ENCODE results near the gene ZFAND5.

Gene ZFAND5, protein sequence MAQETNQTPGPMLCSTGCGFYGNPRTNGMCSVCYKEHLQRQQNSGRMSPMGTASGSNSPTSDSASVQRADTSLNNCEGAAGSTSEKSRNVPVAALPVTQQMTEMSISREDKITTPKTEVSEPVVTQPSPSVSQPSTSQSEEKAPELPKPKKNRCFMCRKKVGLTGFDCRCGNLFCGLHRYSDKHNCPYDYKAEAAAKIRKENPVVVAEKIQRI

DNA sequence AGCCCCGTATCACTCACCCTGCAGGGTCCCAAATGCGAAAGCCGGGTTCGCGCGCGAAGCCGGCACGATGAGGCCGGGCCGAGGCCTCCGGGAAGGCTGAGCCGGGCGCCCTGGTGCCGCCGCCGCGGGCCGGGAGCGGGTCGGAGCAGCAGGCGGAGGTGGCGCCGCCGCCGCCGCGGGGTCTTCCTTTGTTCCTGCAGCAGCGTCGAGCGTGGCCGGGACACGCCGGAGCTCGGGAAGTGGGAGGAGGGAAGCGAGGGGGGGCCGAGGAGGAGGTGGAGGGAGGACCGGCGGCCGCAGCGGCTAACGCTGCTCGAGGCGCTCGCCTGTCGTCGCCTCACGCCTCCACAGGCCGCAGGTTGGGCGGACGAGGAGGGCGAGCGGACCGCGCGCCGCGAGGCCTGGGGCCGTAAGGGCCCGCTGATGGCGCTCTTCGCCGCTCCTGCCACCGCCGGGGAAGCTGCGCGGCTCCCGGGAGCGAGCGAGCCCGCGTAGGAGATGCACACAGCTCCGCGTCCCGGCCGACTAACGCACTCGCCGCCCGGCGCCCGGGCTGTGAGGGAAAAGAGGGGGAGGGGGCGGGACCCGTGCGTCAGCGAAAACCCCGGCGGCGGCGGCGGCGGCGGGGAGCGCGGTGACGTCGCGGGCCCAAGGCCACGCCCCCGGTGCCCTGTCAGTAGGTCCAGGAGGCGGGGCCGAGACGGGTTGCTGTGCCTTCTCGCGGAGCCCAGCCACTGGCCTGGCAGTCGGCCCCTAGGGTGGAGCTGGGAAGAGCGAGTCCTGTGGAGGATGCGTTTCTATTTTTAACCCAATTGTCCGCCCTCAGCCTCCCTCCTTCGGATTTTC, at the start of gene ZFAND5:
ZFAND5 (minus strand) TSS at position 530 of the 846 bp plus-strand sequence. CDS start 4,430 bp downstream, outside the sequence.
- peak; percentile 95 to 96 for DNase-seq

DNA sequence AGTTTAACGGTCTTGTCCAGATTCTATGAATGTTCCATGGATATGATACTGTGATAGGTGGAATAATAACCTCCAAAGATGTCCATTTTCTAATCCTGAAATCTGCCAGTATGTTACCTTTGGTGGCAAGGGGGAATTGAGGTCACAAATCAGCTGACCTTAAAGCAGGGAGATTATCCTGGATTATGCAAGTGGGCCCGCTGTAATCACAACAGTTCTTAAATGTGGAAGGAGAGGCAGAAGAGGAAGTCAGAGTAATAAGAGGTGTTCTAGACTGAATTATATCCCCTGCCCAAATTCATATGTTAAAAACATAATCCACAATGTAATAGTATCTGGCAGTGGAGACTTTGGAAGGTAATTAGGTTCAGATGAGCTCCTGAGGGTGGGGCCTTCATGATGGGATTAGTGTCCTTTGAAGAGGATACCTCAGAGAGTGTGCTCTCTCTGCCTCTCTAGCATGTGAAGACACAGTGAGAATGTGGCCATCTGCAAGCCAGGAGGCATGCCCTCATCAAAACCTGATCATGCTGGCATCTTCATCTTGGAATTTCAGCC, 47.6 kb upstream of the ZFAND5 start:
- DNase-seq, result no peak

DNA sequence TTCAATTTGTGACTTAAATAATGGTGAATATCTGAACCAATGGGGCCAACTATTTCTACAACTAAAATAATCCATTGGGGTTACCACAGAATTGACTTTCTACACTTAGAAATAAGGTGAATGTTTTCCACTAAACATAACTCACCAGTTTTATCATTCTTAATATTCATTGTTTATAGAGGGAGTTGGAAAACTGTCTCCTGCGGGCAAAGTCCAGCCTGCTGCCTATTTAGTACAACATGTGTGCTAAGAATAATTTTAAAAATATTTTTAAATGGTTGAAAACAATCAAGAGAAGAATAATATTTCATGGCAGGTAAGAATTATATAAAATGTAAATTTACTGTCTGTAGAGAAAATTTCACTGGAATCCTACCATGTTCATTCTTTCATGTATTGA, 45.2 kb upstream of the ZFAND5 start:
- no peak for DNase-seq

DNA sequence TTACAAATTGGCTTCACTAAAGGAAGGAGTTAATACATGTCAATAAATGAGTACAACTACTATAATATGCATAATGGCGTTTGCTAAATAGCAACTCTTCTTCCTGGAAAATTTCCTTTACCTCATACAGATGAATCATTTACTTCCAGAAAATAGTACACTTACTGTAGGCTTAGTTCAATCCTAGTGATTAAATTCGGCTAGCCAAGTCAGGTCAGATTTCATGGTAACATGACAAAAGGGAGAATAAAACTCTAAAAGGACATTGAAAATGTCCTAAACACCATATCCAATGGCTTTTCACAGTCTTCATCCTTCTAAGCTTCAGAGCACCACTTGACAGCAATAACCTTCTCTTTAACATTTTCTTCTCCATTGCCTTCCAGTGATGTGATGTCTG, 42.1 kb upstream of the ZFAND5 start:
- no peak for DNase-seq

DNA sequence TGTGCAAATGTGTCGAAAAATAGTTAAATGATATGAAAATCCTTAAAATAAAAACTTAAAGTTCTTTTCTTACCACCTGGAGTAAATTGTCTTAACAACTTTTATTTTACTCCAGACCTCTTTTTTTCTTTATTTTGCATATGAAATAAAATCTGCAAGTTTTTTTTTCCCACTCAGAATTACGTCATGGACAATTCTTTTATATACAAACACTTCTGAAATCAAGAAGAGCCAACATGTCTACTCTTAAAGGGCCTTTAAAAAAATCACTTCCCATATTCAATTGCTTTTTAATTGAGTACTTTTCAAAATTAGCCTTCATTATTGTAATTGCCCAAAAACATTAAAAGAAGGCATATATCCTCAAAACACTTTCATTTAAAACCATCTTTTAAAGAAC, 37.7 kb upstream of the ZFAND5 start:
- no peak for DNase-seq

DNA sequence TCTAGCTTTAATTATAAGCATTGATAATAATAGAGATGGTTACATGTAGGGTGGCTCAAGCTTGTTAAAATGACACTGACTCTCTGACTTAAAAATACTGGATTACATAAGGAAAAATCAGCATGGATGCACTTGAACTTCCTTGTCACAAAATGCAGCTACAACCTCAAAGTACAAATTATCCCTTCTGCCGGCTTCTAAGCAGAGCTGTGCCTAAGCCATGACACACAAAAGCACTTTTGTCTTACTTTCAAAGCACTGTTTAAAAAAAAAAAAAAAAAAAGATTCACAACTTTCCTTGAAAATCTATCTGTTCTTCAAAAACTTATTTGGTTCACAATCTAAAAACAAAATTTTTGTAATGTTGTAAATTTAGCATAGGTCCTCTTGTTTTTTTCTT, 36.4 kb upstream of the ZFAND5 start:
- no peak for DNase-seq

DNA sequence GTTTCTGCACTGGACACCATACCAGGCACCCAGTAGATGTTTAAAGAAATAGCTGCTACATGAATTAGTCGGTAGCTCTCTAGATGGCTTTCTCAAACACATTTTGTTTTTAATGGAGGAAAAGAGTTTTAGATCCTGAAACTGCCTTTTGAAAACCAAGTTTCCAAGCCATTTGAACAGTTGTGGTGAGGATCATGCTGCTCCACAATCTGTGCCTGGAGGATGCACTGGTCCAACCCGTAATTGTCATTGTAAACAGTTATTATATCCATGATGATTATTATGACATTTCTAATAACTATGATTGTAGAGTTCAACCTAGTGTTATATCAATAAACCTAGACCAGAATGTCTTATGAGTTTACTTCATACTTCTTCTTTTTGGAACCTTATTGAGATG, 35.9 kb upstream of the ZFAND5 start:
- no peak for DNase-seq

DNA sequence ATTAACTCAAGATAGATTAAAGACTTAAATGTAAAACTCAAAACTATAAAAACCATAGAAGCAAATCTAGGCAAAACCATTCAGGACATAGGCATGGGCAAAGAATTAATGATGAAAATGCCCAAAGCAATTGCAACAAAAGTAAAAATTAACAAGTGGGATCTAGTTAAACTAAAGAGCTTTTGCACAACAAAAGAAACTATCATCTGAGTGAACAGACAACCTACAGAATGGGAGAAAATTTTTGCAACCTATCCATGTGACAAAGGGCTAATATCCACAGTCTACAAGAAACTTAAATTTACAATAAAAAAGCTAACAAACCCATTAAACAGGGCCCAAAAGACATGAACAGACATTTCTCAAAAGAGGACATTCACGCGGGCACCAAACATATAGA, 34.4 kb upstream of the ZFAND5 start:
- DNase-seq, result no peak

DNA sequence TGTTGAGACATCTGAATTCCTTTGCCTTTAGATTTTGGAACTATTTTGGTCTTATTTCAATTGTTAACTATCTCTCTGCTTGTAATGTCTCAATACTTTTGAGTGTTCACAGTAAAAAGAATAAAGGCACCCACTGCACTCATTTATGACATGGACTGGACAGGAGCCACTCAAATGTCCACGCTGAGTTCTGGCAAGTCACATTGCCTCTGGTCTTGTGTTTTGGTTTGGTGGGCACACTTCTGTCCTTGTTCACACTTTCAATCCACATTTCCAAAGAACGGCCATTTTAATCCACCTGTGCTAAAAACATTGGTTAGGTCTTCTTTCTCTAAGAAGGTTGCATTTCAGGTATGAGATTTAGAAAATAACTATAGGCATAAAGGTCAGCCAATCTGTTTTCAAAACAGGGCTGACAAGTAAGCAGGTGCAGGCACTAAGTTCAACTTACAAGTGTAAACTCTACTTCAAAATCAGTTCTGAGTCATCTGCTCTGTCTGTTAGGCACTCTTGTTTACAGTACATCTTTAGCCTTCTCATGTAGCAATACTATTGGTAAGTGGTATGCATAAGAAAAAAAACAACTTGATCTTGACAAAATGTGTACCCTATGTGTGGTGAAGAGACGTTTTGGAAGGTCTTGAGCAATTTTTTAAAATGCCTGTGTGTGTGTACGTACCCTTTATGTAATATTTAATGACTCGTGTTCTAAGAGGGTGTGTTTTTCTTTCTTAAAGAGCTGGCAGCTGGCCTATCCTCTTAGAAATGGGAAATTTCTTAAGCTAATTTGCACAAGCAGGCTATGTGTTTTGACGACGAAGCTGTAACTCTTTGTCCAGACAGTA, 31.5 kb upstream of the ZFAND5 start:
- DNase-seq, result no peak

DNA sequence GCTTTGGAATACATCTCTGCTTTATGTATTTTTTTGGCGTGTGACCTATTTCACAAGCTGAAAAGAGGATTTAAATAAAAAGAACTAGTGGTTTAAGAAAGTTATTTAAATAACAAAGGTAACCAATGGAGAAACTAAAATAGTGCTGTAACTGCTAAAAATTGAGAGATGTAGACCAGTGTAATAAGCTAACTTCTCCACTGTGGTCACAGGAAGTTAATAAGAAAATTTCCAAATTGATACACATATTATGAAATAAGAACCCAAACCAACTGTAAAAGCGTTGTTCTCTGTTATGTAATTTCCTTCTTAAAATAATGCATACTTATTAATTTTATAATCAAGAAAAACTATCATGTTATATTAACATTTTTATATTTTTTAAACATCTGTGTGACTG, 29.1 kb upstream of the ZFAND5 start:
- DNase-seq, result no peak

DNA sequence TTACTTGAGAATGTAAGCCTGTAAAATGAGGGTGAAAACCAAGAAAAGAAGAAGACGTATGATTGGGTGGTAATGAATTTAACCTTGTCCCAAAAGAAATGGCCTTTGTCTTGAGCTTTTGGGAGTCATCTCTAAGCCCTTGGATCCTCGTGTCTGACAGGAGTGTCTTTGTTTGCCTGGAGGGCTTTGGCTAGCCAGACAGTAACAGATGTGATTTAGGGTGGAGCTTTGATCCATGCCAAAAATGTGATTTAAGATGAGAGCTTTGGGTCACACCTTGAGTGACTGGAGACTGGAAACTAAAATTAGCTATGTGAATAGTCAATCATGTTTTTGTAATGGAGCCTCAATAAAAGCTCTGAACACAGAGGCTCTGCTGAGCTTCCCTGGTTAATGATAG, 25.9 kb upstream of the ZFAND5 start:
- DNase-seq, result no peak

DNA sequence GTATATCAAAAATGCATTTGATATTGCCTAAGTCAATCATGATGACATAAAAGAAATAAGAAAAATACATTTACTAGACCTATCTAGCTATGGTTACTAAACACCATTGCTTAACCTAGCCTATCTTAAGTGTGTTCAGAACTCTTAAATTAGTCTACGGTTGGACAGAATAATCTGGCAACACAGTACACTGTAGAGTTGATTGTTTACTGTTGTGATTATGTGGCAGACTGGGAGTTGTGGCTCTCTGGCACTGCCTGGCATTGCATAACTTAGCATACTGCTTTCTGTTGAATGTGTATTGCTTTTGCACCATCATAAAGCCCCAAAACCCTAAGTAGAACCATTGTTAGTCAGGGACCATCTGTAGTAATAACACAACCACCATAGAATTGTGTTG, 21.2 kb upstream of the ZFAND5 start:
- no peak for DNase-seq

DNA sequence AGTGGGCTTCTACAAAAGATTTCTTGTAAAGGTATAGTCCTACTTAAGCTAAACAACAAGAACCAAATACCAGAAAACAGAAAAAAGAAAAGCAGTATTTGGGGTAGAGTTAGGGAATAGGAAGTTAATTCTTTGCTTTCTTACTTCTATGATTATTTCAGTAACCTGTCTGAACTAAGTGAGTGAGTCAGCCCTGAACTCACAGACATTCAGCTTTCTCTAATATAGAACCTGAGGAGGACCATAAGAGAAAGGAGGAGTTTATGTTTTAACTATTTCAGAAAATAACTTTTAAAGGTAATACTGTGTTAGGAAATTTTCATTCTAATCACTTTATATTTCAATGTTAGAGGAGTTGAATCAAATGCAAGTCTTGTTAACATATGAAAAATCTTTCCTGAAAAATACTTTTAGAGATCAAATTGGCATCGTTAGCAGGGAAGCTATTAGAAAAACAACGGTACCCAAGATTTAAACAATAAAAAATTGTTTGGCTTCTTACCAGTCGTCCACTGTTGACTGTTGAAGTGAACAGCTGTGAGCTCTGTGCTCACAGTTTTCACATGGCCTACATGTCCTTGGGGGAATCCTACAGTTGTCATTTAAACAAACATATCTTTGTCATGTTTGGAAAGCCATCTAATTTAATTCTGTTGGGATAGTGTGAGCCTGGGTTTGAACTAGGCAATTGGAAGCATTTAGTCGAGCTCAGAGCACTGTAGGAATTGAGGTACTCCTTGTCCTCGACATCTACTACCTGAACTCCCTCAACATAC, 19.9 kb upstream of the ZFAND5 start:
- no peak for DNase-seq

DNA sequence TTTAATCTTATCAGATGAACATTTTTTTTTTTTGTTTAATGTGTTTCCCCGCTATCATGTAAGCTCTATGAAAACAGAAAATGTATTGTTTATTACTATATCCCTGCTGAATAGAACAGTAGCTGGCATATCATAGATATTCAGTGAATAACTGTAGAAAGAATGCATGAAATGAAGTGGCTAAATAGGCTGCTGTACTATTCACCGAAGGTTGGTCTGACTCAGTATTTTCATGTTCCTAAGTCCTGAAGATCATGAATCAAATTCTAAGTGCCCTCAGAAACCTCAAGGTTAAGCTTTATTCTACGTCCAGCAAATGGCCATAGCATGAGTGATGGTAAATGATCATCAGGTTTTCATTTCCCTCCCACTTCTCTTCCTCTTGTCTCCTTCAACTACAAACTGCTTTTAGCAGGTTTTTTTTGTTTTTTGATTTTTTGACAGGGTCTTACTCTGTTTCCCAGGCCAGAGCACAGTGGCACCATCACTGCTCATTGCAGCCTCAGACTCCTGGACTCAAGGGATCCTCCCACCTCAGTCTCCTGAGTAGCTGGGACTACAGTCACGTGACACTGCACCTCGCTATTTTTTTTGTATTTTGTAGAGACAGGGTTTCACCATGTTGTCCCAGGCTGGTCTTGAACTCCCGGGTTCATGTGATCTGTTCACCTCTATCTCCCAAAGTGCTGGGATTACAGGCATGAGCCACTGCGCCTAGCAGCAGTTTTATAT, 19.1 kb upstream of the ZFAND5 start:
- DNase-seq, result no peak

DNA sequence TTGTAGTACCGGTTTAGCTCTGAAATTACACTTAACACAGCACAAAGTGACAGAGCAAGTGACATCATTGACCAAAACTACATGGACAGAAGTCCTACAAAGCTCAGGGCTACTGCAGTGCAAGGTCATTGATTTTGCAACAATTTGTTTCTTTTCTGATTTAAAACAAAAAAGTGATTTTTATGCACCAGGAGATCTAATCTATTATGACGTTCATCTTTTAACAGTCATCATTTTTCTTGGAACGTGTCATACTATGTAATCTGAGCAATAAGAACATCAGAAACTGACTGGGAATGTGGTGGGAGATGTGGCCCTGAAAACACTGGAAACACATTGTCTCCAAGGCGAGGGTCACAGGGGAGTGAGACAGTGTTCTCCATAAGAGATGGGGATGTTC, 17.4 kb upstream of the ZFAND5 start:
- no peak for DNase-seq

DNA sequence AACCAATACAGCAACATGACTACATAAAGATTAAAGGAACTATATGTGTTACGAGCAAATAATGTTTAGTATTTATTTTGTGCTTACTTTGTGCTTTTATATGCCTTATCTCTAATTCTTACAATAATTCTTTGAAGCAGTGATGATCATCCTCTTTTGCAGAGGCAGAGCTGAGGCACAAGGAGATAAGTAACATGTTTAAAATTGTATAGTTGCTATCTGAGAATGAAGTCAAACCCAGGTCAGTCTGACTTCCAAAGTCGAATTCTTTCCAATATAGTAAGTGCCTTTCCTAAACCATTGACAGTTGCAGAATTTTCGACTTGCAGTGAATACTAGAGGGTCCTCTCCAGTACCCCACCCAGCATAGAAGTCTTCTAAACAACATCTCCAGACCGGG, 12.0 kb upstream of the ZFAND5 start:
- DNase-seq, result no peak

DNA sequence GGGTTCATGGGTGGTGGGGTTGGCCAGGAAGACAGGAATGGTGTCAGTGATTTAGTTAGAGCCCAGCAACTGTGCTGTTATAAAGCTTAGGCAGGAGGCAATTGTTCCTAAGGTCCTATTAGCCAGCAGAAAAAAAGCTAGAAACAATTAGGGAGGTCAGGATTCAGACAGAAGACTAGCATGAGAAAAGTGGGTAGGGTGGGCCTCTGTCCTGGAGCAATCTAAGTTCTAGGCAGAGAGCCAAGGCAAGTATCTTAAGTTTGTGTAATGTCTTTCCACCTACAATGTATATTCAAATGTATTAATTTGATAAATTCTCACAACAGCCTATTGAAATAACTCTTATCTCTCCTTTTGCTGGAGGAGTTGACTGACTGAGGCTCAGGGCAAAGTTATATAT, 6.1 kb upstream of the ZFAND5 start:
- DNase-seq, result no peak

DNA sequence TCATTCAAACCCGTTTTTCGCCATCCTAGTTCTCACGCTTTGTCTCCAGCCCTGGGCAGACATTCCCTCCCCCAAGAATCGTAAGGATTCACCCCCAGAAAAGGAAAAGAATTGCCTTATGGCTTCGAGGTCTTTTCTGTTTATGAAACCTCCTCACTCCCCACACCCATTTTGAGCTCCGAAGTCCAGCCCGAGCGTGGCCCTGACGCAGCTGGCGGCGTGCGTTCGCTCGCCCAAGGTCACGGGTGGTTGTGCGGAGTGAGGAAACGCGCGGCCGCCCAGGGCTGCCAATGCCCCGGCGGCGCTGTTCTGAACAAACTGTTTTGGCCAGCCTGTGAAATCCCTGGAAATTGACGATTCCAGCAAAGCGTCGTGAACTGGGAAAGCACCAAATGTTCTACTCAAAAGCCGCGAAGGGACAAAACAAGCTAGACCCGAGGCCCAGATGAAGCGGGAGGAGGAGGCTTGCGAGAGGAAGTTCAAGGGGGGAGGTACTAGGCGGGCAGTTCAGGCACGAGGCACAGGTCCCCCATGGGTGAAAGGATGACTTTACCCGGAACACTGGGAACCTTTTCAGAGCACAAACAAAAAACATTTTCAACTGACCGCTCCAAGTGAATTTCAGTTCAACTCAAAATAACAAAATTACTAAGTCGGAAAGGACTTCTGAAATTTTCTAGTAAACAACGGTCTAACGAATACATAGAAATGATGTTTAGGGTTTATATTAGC, 683 bp upstream of the ZFAND5 start:
- peak; percentile 56 to 61 for DNase-seq

DNA sequence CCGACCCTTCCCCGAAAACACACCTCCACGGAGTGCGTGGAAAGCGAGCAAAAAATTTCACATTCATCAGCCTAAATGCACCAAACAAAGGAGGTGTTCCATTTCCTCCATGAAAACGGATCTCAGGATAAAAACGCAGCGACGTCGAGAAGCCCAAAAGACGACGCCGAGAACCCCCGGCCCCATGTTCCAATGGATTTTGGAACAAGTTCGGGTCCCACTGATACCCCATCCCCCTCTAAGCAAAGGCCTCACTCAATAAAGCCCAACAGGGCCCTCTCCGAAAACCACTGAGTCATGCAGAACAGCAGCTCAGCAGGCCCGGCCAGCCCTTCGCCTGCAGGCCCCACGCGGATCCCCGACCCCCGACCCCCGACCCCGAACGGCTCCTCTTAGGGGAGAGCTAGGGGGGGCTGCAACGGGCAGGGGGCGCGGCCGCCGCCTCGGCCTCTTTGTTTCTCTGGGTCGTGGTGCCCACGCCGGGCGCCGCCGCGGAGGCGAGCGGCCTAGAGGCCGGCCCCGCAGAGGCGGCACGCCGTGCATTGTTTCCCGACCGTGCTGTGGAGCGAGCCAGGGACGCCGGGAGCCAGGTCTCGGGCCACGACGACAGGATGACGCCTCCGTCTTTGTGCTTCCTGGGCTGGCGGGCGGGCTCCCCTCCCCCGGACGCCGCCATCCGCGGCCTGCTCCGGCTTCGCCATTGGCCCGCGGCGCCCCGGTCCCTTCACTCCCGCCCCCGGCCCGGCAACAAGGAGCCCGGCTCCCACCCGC, 915 bp downstream of the ZFAND5 start:
- DNase-seq, result peak; percentile 70 to 71

DNA sequence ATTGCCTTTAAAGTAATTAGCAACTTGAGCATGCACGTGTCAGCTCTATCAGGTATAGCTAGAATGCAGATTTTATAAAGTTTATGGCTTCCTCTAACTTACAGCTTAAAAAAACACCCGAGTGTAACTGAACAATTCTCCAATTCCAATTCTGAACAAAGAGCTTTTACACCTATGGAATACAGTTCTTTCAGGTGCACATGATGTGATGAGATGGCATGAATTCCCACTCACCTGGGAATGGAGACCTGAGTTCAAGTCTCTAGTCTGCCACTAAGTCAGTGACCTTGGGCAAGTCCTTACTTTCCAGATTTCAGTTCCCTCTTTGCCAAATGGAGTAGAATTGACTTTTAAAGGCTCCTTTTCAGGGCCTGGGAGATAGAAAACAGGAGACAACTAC, 1.8 kb downstream of the ZFAND5 start:
- DNase-seq, result no peak

All from stimulated activated CD4-positive, alpha-beta T cell treated with anti-CD3 and anti-CD28 coated beads, Interleukin-2, amount 100 ng/mL, for 24 hours (primary cell).